ENCODE results near the gene SULT1A4. TPM values are rescaled to one million over a fixed set of nuclear protein-coding genes. Genes with fewer than 3 reads are reported as not detected.
"Not testable (repeated sequence)": the region's sequence is repeated elsewhere in the genome, so short reads cannot be mapped to it uniquely, and the experiment has no call there.

SULT1A4 gene
- total RNA-seq (2014; rRNA removed; shearing (Covaris generic)) = 8.2 and 8.5 TPM in 2 replicates

- H3K4me3 ChIP-seq (ENCODE audit: insufficient read depth, low read depth, low read length); H3K27me3 ChIP-seq (ENCODE audit: control insufficient read depth, insufficient read depth, low read length); H3K36me3 ChIP-seq (replicated peaks; ENCODE audit: control insufficient read depth, insufficient read depth, low read length); DNase-seq: not testable (repeated sequence)
Measured at GRCh38 chr16:29459706-29460646, at the start of gene SULT1A4. TSS of gene SULT1A4 (plus strand) at chr16:29459913. CDS start at chr16:29461386, 1,473 bp downstream.

DNA sequence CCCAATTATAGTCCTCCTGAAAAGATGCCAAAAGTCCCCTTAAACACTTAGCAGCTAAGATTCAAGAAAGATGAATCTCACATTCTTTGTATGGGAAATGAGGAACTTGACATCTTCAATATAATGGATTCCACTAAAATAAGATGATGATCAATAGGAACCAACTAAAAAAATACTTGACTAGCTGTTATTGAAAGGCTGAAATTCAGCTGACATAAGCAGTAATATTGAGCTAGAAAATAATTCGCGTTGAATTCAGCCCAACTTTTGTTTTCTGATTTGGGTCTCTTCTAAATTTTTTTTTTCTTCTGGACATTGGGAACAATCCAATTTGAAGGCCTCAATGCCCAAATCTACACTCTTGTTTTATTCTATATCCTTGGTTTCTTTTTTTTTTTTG is 36.1 kb upstream of the SULT1A4 start:
- H3K27me3 ChIP-seq (ENCODE audit: control insufficient read depth, insufficient read depth, low read length); H3K36me3 ChIP-seq (replicated peaks; ENCODE audit: control insufficient read depth, insufficient read depth, low read length); H3K4me3 ChIP-seq (ENCODE audit: insufficient read depth, low read depth, low read length); DNase-seq: not testable (repeated sequence)

DNA sequence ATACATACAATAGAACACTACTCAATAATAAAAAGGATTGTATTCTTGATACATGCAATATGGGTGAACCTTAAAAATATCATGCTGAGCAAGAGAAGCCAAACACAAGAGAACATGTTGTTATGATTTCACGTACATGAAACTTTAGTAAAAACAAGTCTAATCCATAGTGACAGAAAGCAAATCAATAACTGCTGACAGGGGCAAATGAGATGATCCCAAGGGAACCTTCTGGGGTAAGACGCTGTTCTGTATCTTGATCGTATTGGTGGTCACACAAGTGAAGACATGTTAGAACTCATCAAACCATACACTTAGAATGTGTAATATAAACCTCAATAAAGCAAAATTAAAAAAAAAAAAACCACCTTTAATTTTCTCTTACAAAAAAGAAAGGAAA is 34.3 kb upstream of the SULT1A4 start:
- H3K27me3 ChIP-seq (ENCODE audit: control insufficient read depth, insufficient read depth, low read length); H3K4me3 ChIP-seq (ENCODE audit: insufficient read depth, low read depth, low read length); DNase-seq; H3K36me3 ChIP-seq (replicated peaks; ENCODE audit: control insufficient read depth, insufficient read depth, low read length): not testable (repeated sequence)

GRCh38 chr16:29453754-29454153 is 6.0 kb upstream of the SULT1A4 start:
- not testable (repeated sequence) for H3K4me3 ChIP-seq (ENCODE audit: insufficient read depth, low read depth, low read length); H3K27me3 ChIP-seq (ENCODE audit: control insufficient read depth, insufficient read depth, low read length); H3K36me3 ChIP-seq (replicated peaks; ENCODE audit: control insufficient read depth, insufficient read depth, low read length); DNase-seq

- H3K27me3 ChIP-seq (ENCODE audit: control insufficient read depth, insufficient read depth, low read length); DNase-seq; H3K4me3 ChIP-seq (ENCODE audit: insufficient read depth, low read depth, low read length); H3K36me3 ChIP-seq (replicated peaks; ENCODE audit: control insufficient read depth, insufficient read depth, low read length): not testable (repeated sequence)
Measured at GRCh38 chr16:29454269-29454668, 5.4 kb upstream of the SULT1A4 start, which contains the start of the genes BOLA2 and SLX1B. TSS of gene BOLA2 (minus strand) at chr16:29454351. CDS start at chr16:29454253, 98 bp downstream. TSS of gene SLX1B (plus strand) at chr16:29454533.

DNA sequence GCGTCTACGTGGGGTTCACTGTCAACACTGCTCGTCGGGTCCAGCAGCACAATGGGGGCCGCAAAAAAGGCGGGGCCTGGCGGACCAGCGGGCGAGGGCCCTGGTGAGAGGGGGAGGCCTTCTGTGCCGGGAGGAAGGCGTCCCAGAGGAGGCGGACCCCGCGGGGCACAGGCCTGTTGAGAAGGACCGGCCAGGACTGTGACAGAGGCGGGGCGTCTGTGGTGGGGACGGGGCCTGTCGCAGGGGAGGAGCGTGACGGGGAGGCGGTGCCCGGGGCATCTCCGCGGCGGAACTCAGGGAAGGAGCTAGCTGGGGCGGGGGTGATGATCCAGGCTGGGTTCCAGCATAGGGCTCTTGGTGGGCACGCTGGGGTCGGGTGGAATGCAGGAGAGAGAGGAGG is 4.9 kb upstream of the SULT1A4 start:
- H3K4me3 ChIP-seq (ENCODE audit: insufficient read depth, low read depth, low read length); H3K36me3 ChIP-seq (replicated peaks; ENCODE audit: control insufficient read depth, insufficient read depth, low read length); DNase-seq; H3K27me3 ChIP-seq (ENCODE audit: control insufficient read depth, insufficient read depth, low read length): not testable (repeated sequence)

GRCh38 chr16:29457660-29458059 is 2.1 kb upstream of the SULT1A4 start:
- DNase-seq; H3K4me3 ChIP-seq (ENCODE audit: insufficient read depth, low read depth, low read length); H3K36me3 ChIP-seq (replicated peaks; ENCODE audit: control insufficient read depth, insufficient read depth, low read length); H3K27me3 ChIP-seq (ENCODE audit: control insufficient read depth, insufficient read depth, low read length): not testable (repeated sequence)

- H3K36me3 ChIP-seq (replicated peaks; ENCODE audit: control insufficient read depth, insufficient read depth, low read length); H3K4me3 ChIP-seq (ENCODE audit: insufficient read depth, low read depth, low read length); H3K27me3 ChIP-seq (ENCODE audit: control insufficient read depth, insufficient read depth, low read length); DNase-seq: not testable (repeated sequence)
Measured at GRCh38 chr16:29460647-29461030, 926 bp downstream of the SULT1A4 start.

DNA sequence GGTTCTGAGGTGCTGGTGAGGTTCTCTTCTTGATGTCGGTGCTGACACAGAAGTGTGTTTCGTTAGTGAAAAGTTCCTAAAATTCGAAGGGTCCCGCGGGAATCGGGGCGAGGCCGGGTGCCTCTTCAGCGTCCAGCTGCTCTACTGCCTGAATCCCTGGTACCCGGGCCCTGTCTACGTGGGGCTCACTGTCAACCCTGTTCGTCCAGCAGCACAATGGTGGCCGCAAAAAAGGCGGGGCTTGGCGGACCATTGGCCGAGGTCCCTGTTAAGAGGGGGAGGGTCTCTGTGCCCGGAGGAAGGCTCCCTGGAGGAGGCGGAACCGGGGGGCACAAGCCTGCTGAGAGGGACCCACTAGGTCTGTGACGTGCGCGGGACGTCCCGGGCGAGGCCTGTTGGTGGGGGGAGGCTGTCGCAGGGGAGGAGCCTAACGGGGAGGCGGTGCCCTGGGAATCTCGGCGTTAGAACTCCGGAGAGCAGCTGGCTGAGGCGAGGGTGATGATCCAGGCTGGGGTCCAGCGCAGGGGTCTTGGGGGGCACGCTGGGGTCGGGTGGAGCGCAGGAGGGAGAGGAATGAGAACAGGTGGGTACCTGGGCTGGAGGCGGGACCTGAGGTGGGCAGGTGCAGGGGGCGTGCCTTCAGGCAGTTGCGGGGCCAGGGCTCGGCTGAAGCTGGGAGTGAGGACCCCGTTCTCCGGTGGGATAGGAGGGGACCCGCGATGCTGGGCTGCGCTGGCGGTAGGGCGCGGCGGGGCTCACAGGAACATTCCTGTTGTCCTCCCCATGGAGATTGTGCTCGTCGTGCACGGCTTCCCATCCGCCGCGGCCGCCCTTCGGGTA is 6.5 kb downstream of the SULT1A4 start:
- not testable (repeated sequence) for H3K27me3 ChIP-seq (ENCODE audit: control insufficient read depth, insufficient read depth, low read length); H3K36me3 ChIP-seq (replicated peaks; ENCODE audit: control insufficient read depth, insufficient read depth, low read length); H3K4me3 ChIP-seq (ENCODE audit: insufficient read depth, low read depth, low read length); DNase-seq

DNA sequence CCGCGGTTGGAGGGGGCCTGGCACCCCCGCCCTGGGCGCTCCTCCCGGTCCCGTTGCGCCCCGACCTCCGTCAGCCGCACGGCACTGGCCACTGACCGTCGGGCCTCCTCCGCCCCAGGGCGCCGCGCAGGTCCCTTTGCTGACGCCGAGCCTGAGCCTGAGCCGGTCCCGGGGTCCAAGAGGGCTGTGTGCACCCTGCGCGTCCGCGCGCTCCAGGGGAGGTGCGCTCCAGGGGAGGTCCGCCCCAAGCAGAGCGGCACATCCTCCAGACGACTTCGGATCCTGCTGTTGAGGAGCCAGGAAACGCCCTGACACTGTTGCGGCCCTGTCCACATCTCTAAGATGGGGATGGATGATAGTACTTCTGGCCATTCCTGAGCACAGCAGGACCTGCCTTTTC is 7.2 kb downstream of the SULT1A4 start:
- not testable (repeated sequence) for H3K27me3 ChIP-seq (ENCODE audit: control insufficient read depth, insufficient read depth, low read length); H3K36me3 ChIP-seq (replicated peaks; ENCODE audit: control insufficient read depth, insufficient read depth, low read length); DNase-seq; H3K4me3 ChIP-seq (ENCODE audit: insufficient read depth, low read depth, low read length)

- H3K4me3 ChIP-seq (ENCODE audit: insufficient read depth, low read depth, low read length); H3K27me3 ChIP-seq (ENCODE audit: control insufficient read depth, insufficient read depth, low read length); DNase-seq; H3K36me3 ChIP-seq (replicated peaks; ENCODE audit: control insufficient read depth, insufficient read depth, low read length): not testable (repeated sequence)
Measured at GRCh38 chr16:29467654-29468366, 8.1 kb downstream of the SULT1A4 start.

DNA sequence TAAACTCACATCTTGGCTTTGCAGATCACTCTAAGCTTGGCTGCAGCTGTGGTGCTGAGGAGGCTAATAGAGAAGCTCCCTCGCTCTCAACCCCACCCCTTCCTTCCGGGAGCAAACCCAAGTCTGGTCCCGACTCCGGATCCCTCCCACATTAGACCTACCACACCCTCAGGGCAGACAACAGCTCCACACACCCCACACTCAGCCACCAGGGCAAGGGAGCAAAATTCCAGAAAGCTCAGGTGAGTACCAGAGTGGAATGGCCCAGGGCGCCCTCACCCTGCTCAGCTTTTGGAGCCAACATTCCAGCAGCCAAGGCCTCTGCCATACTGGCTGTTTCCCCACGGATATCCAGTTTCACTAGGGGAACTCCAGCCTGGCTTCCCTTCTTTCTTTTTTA is 9.9 kb downstream of the SULT1A4 start:
- not testable (repeated sequence) for H3K27me3 ChIP-seq (ENCODE audit: control insufficient read depth, insufficient read depth, low read length); H3K4me3 ChIP-seq (ENCODE audit: insufficient read depth, low read depth, low read length); DNase-seq; H3K36me3 ChIP-seq (replicated peaks; ENCODE audit: control insufficient read depth, insufficient read depth, low read length)

DNA sequence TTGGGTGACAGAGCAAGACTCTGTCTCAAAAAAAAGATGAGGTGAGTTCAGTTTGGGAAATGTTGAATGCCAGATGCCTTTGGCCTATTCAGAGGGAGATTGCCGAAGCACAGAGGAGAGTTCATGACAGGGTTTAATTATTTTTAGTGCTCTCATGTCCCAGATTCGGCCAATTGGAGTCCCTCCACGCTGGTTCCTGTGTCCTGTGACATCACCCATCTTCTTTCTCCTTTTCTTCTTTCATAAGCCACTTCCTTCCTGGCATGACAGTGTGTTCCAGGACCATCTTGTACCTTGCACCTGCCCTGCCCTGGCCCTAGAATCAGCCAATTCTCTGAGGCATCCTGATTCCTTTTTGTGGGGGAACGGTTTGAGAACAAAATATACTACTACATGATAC is 12.4 kb downstream of the SULT1A4 start:
- DNase-seq; H3K4me3 ChIP-seq (ENCODE audit: insufficient read depth, low read depth, low read length); H3K36me3 ChIP-seq (replicated peaks; ENCODE audit: control insufficient read depth, insufficient read depth, low read length); H3K27me3 ChIP-seq (ENCODE audit: control insufficient read depth, insufficient read depth, low read length): not testable (repeated sequence)

DNA sequence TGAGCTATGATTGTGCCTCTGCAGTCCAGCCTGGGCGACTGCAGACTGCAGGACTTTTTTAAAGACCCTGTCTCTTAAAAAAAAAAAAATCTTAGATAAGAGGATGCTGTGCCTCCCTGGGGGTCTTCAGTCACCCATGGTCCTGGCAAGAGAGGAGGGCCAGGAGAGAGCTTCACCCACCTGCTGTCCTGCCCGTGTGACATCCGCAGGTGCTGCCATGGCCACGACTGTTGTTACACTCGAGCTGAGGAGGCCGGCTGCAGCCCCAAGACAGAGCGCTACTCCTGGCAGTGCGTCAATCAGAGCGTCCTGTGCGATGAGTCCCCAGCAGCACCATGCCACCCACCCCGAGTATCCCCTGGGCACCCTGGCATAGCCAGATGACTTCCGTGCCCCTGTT is 22.6 kb downstream of the SULT1A4 start:
- not testable (repeated sequence) for DNase-seq; H3K27me3 ChIP-seq (ENCODE audit: control insufficient read depth, insufficient read depth, low read length); H3K36me3 ChIP-seq (replicated peaks; ENCODE audit: control insufficient read depth, insufficient read depth, low read length)

More for the DNA sequence above, 22.6 kb downstream of the SULT1A4 start:
- H3K4me3 ChIP-seq (ENCODE audit: insufficient read depth, low read depth, low read length) = not testable (repeated sequence)

All from H7 (cell line).